HEK293 (cell line): ENCODE data around the gene COX5A.
A peak's percentile ranks its signal among the peaks of the same experiment; 100 is the strongest.

Experiments
- GFI1B ChIP-seq: fragments of 450-650 bp; formaldehyde crosslinking; IDR thresholded peaks from 2 replicates; pipeline ENCODE4 v1.5.1; 2016; ENCODE audit warnings: missing biosample characterization, missing genetic modification characterization
- IKZF3 ChIP-seq: fragments of 450-650 bp; IDR thresholded peaks from 2 replicates; pipeline ENCODE4 v1.5.0; 2018; ENCODE audit warnings: missing biosample characterization, mild to moderate bottlenecking, missing genetic modification characterization, moderate library complexity
- RBAK ChIP-seq: fragments of 450-650 bp; formaldehyde crosslinking; IDR thresholded peaks from 2 replicates; pipeline ENCODE4 v1.5.1; 2016; ENCODE audit warnings: missing biosample characterization, missing genetic modification characterization
- SCRT2 ChIP-seq: fragments of 450-650 bp; formaldehyde crosslinking; IDR thresholded peaks from 2 replicates; pipeline ENCODE4 v1.5.1; 2016; ENCODE audit warnings: missing biosample characterization, missing genetic modification characterization
- ZBTB20 ChIP-seq: fragments of 450-650 bp; formaldehyde crosslinking; IDR thresholded peaks from 2 replicates; pipeline ENCODE4 v1.5.1; 2016; ENCODE audit warnings: missing biosample characterization, missing genetic modification characterization
- ZNF114 ChIP-seq: fragments of 450-650 bp; formaldehyde crosslinking; IDR thresholded peaks from 2 replicates; pipeline ENCODE4 v1.5.0; 2017; ENCODE audit warnings: missing biosample characterization, missing genetic modification characterization
- ZNF19 ChIP-seq: fragments of 450-650 bp; formaldehyde crosslinking; IDR thresholded peaks from 2 replicates; pipeline ENCODE4; 2016; ENCODE audit warnings: missing biosample characterization, missing genetic modification characterization, low read depth
- ZNF211 ChIP-seq: fragments of 450-650 bp; formaldehyde crosslinking; IDR thresholded peaks from 2 replicates; pipeline ENCODE4 v1.5.1; 2016; ENCODE audit warnings: low read depth, missing biosample characterization, missing genetic modification characterization
- ZNF221 ChIP-seq: fragments of 450-650 bp; formaldehyde crosslinking; IDR thresholded peaks from 2 replicates; pipeline ENCODE4 v1.5.1; 2017; ENCODE audit warnings: missing biosample characterization, missing genetic modification characterization, borderline replicate concordance
- ZNF23 ChIP-seq: fragments of 450-650 bp; formaldehyde crosslinking; IDR thresholded peaks from 2 replicates; pipeline ENCODE4 v1.5.1; 2016; ENCODE audit warnings: missing biosample characterization, missing genetic modification characterization, borderline replicate concordance
- ZNF48 ChIP-seq: fragments of 450-650 bp; formaldehyde crosslinking; IDR thresholded peaks from 2 replicates; pipeline ENCODE4 v1.5.1; 2016; ENCODE audit warnings: missing biosample characterization, missing genetic modification characterization
- ZNF514 ChIP-seq: fragments of 450-650 bp; formaldehyde crosslinking; IDR thresholded peaks from 2 replicates; pipeline ENCODE4 v1.5.1; 2016; ENCODE audit warnings: missing biosample characterization, missing genetic modification characterization
- ZNF521 ChIP-seq: fragments of 450-650 bp; formaldehyde crosslinking; IDR thresholded peaks from 2 replicates; pipeline ENCODE4 v1.5.1; 2017; ENCODE audit warnings: missing biosample characterization, mild to moderate bottlenecking, missing genetic modification characterization
- ZNF561 ChIP-seq: fragments of 450-650 bp; IDR thresholded peaks from 2 replicates; pipeline ENCODE4 v1.5.1; 2018; ENCODE audit warnings: missing biosample characterization, missing genetic modification characterization, borderline replicate concordance
- ZNF571 ChIP-seq: fragments of 450-650 bp; formaldehyde crosslinking; IDR thresholded peaks from 2 replicates; pipeline ENCODE4 v1.5.0; 2017; ENCODE audit warnings: missing biosample characterization, missing genetic modification characterization
- ZNF580 ChIP-seq: fragments of 450-650 bp; formaldehyde crosslinking; IDR thresholded peaks from 2 replicates; pipeline ENCODE4 v1.5.1; 2016; ENCODE audit warnings: missing biosample characterization, missing genetic modification characterization
- ZNF585B ChIP-seq: fragments of 450-650 bp; formaldehyde crosslinking; IDR thresholded peaks from 2 replicates; pipeline ENCODE4 v1.5.1; 2016; ENCODE audit warnings: missing biosample characterization, missing genetic modification characterization
- ZNF596 ChIP-seq: fragments of 450-650 bp; IDR thresholded peaks from 2 replicates; pipeline ENCODE4 v1.5.0; 2018; ENCODE audit warnings: missing biosample characterization, mild to moderate bottlenecking, missing genetic modification characterization, moderate library complexity
- ZNF664 ChIP-seq: fragments of 450-650 bp; formaldehyde crosslinking; IDR thresholded peaks from 2 replicates; pipeline ENCODE4 v1.5.1; 2016; ENCODE audit warnings: missing biosample characterization, missing genetic modification characterization
- ZNF670 ChIP-seq: fragments of 450-650 bp; formaldehyde crosslinking; IDR thresholded peaks from 2 replicates; pipeline ENCODE4 v1.5.1; 2016; ENCODE audit warnings: missing biosample characterization, missing genetic modification characterization, low read depth
- ZNF785 ChIP-seq: fragments of 450-650 bp; formaldehyde crosslinking; IDR thresholded peaks from 2 replicates; pipeline ENCODE4 v1.5.1; 2016; ENCODE audit warnings: missing biosample characterization, missing genetic modification characterization
- TF ChIP-seq, protein P1 (sequence below): fragments of 450-650 bp; formaldehyde crosslinking; IDR thresholded peaks from 2 replicates; pipeline ENCODE4 v1.5.1; 2016; ENCODE audit warnings: missing biosample characterization, missing genetic modification characterization
- TF ChIP-seq, protein P2 (sequence below): fragments of 450-650 bp; formaldehyde crosslinking; IDR thresholded peaks from 2 replicates; pipeline ENCODE4 v1.5.1; 2016; ENCODE audit warnings: missing biosample characterization, missing genetic modification characterization
- TF ChIP-seq, protein P3 (sequence below): fragments of 450-650 bp; formaldehyde crosslinking; IDR thresholded peaks from 2 replicates; pipeline ENCODE4 v1.5.1; 2017; ENCODE audit warnings: missing biosample characterization, missing genetic modification characterization
- TF ChIP-seq, protein P4 (sequence below): fragments of 450-650 bp; formaldehyde crosslinking; IDR thresholded peaks from 2 replicates; pipeline ENCODE4 v1.5.1; 2017; ENCODE audit warnings: missing biosample characterization, missing genetic modification characterization
- TF ChIP-seq, protein P5 (sequence below): fragments of 450-650 bp; formaldehyde crosslinking; IDR thresholded peaks from 2 replicates; pipeline ENCODE4 v1.5.1; 2016; ENCODE audit warnings: missing biosample characterization, missing genetic modification characterization
- TF ChIP-seq, protein P6 (sequence below): fragments of 450-650 bp; formaldehyde crosslinking; IDR thresholded peaks from 2 replicates; pipeline ENCODE4 v1.5.1; 2016; ENCODE audit warnings: missing biosample characterization, missing genetic modification characterization
- TF ChIP-seq, protein P7 (sequence below): fragments of 450-650 bp; formaldehyde crosslinking; IDR thresholded peaks from 2 replicates; pipeline ENCODE4 v1.5.1; 2016; ENCODE audit warnings: missing biosample characterization, missing genetic modification characterization

COX5A gene

DNA sequence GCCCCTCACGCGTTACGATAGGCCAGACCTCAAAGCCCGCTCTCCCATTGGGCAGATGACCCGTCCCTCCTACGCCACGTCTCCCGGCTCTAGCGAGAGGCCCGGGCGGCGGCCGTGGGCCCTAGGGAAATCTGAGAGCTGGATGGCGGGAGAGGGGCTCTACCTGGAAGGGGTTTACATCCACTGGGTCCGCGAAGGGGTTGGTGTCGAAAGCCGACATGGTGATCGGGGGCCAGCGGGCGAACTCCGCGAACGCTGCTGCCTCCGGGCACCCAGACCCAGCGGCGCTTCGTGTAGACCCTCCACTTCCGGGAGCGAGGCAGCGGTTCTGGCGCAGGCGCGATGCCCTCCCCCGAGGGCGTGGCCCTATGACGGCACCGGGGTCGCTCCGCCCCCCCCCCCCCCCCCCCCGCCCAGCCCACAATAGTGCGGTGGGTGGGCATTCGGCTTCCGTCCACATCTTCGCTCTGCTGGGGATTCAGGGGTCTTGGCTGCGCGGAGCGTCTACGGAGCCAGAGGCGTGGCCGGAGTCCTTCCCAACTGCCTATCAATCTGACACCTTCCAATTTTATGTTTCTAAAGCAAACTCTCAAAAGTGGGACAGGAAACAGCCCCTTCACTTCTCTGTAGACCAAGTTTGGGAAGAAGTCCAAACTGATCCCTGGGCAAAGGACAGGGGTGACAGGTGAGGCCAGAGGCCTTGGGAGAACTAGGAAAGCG is 64.7 kb downstream of the COX5A start, which contains the start of gene SCAMP2 (continued):
- TF ChIP-seq, protein P1, sequence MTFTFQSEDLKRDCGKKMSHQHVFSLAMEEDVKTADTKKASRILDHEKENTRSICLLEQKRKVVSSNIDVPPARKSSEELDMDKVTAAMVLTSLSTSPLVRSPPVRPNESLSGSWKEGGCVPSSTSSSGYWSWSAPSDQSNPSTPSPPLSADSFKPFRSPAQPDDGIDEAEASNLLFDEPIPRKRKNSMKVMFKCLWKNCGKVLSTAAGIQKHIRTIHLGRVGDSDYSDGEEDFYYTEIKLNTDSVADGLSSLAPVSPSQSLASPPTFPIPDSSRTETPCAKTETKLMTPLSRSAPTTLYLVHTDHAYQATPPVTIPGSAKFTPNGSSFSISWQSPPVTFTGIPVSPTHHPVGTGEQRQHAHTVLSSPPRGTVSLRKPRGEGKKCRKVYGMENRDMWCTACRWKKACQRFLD (tag by site-specific recombination), result no peak
- TF ChIP-seq ZNF514 (tag by site-specific recombination) (no peak), IKZF3 (tag by site-specific recombination) (no peak), ZNF19 (tag by site-specific recombination) (no peak), ZNF114 (tag by site-specific recombination) (no peak), ZNF596 (no peak), ZNF664 (tag by site-specific recombination) (no peak), ZNF571 (tag by site-specific recombination) (no peak), ZNF221 (tag by site-specific recombination) (no peak), ZNF23 (tag by site-specific recombination) (no peak), GFI1B (tag by site-specific recombination) (no peak), ZBTB20 (tag by site-specific recombination) (peak; percentile 91), ZNF561 (no peak), ZNF670 (tag by site-specific recombination) (no peak), ZNF521 (tag by site-specific recombination) (no peak), ZNF585B (tag by site-specific recombination) (no peak), ZNF48 (tag by site-specific recombination) (no peak), RBAK (tag by site-specific recombination) (no peak), ZNF785 (tag by site-specific recombination) (no peak), ZNF580 (peak; percentile 88), SCRT2 (tag by site-specific recombination) (peak; percentile 66; the same call in 1 of the 2 replicates), ZNF211 (tag by site-specific recombination) (no peak)
- TF ChIP-seq, protein P2, sequence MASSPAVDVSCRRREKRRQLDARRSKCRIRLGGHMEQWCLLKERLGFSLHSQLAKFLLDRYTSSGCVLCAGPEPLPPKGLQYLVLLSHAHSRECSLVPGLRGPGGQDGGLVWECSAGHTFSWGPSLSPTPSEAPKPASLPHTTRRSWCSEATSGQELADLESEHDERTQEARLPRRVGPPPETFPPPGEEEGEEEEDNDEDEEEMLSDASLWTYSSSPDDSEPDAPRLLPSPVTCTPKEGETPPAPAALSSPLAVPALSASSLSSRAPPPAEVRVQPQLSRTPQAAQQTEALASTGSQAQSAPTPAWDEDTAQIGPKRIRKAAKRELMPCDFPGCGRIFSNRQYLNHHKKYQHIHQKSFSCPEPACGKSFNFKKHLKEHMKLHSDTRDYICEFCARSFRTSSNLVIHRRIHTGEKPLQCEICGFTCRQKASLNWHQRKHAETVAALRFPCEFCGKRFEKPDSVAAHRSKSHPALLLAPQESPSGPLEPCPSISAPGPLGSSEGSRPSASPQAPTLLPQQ (tag by site-specific recombination), result peak; percentile 92
- TF ChIP-seq, protein P3, sequence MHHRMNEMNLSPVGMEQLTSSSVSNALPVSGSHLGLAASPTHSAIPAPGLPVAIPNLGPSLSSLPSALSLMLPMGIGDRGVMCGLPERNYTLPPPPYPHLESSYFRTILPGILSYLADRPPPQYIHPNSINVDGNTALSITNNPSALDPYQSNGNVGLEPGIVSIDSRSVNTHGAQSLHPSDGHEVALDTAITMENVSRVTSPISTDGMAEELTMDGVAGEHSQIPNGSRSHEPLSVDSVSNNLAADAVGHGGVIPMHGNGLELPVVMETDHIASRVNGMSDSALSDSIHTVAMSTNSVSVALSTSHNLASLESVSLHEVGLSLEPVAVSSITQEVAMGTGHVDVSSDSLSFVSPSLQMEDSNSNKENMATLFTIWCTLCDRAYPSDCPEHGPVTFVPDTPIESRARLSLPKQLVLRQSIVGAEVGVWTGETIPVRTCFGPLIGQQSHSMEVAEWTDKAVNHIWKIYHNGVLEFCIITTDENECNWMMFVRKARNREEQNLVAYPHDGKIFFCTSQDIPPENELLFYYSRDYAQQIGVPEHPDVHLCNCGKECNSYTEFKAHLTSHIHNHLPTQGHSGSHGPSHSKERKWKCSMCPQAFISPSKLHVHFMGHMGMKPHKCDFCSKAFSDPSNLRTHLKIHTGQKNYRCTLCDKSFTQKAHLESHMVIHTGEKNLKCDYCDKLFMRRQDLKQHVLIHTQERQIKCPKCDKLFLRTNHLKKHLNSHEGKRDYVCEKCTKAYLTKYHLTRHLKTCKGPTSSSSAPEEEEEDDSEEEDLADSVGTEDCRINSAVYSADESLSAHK (tag by site-specific recombination), result no peak
- TF ChIP-seq, protein P4, sequence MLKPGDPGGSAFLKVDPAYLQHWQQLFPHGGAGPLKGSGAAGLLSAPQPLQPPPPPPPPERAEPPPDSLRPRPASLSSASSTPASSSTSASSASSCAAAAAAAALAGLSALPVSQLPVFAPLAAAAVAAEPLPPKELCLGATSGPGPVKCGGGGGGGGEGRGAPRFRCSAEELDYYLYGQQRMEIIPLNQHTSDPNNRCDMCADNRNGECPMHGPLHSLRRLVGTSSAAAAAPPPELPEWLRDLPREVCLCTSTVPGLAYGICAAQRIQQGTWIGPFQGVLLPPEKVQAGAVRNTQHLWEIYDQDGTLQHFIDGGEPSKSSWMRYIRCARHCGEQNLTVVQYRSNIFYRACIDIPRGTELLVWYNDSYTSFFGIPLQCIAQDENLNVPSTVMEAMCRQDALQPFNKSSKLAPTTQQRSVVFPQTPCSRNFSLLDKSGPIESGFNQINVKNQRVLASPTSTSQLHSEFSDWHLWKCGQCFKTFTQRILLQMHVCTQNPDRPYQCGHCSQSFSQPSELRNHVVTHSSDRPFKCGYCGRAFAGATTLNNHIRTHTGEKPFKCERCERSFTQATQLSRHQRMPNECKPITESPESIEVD, result no peak
- TF ChIP-seq, protein P5, sequence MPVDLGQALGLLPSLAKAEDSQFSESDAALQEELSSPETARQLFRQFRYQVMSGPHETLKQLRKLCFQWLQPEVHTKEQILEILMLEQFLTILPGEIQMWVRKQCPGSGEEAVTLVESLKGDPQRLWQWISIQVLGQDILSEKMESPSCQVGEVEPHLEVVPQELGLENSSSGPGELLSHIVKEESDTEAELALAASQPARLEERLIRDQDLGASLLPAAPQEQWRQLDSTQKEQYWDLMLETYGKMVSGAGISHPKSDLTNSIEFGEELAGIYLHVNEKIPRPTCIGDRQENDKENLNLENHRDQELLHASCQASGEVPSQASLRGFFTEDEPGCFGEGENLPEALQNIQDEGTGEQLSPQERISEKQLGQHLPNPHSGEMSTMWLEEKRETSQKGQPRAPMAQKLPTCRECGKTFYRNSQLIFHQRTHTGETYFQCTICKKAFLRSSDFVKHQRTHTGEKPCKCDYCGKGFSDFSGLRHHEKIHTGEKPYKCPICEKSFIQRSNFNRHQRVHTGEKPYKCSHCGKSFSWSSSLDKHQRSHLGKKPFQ (tag by site-specific recombination), result no peak
- TF ChIP-seq, protein P6, sequence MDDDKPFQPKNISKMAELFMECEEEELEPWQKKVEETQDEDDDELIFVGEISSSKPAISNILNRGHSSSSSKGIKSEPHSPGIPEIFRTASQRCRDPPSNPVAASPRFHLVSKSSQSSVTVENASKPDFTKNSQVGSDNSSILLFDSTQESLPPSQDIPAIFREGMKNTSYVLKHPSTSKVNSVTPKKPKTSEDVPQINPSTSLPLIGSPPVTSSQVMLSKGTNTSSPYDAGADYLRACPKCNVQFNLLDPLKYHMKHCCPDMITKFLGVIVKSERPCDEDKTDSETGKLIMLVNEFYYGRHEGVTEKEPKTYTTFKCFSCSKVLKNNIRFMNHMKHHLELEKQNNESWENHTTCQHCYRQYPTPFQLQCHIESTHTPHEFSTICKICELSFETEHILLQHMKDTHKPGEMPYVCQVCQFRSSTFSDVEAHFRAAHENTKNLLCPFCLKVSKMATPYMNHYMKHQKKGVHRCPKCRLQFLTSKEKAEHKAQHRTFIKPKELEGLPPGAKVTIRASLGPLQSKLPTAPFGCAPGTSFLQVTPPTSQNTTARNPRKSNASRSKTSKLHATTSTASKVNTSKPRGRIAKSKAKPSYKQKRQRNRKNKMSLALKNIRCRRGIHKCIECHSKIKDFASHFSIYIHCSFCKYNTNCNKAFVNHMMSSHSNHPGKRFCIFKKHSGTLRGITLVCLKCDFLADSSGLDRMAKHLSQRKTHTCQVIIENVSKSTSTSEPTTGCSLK (tag by site-specific recombination), result no peak
- TF ChIP-seq, protein P7, sequence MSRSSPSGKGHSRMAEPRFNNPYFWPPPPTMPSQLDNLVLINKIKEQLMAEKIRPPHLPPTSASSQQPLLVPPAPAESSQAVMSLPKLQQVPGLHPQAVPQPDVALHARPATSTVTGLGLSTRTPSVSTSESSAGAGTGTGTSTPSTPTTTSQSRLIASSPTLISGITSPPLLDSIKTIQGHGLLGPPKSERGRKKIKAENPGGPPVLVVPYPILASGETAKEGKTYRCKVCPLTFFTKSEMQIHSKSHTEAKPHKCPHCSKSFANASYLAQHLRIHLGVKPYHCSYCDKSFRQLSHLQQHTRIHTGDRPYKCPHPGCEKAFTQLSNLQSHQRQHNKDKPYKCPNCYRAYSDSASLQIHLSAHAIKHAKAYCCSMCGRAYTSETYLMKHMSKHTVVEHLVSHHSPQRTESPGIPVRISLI (tag by site-specific recombination), result no peak
